ENCODE results near the gene UPF1.
"Not testable (repeated sequence)": the region's sequence is repeated elsewhere in the genome, so short reads cannot be mapped to it uniquely, and the experiment has no call there.

UPF1 gene

DNA sequence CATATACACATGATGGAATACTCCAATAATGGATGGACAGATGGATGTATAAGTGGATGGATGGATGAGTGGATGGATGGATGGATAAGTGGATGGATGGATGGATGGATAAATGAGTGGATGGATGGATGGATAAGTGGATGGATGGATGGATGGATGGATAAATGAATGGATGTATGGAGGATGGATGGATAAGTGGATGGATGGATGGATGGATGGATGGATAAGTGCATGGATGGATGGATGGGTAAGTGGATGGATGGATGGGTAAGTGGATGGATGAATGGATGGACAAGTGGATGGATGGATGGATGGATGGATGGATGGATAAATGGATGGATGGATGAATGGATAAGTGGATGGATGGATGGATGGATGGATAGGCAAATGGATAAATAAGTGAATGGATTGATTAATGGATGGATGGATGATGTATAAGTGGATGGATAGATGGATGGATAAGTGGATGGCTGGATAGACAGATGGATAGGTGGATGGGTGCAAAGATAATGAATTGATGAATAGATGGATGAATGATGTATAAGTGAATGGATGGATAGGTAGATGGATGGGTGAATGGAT, 32.3 kb upstream of the UPF1 start:
- DNase-seq (ENCODE audit: low read depth): no peak

DNA sequence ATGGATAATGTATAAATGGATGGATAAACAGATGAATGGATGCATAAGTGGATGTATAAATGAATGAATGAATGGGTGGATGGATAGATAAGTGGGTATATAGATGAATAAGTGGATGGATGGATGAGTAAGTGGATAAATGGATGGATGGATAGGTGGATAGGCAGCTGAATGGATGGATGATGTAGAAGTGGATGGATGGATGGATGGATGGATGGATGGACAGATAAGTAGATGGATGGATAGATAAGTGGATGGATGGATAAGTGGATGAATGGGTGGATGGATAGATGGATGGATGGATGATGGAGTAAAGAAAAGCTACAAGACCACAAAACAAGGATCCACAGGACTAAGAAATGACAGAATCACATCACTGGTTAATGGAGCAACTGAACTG, 31.7 kb upstream of the UPF1 start:
- DNase-seq (ENCODE audit: low read depth): no peak

DNA sequence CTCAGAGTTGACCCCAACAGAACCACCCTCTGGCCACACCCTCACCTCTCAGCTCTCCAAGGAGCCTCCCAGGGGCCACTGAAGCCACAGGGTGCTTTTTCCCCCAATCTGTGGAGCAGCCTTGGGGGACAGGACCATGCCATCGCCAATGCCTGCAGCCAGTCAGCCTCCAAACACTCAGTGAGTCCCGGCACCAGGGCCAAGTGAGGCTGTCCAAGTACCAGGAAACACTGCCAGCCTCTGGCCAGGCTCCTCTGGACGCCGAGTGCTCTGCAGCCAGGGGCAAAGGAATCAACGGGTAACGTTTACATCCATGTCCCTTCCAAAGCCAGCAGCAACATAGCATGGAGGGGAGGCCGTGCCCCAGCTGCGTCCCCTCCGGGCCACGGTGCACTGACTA, 31.1 kb upstream of the UPF1 start:
- DNase-seq (ENCODE audit: low read depth): no peak

DNA sequence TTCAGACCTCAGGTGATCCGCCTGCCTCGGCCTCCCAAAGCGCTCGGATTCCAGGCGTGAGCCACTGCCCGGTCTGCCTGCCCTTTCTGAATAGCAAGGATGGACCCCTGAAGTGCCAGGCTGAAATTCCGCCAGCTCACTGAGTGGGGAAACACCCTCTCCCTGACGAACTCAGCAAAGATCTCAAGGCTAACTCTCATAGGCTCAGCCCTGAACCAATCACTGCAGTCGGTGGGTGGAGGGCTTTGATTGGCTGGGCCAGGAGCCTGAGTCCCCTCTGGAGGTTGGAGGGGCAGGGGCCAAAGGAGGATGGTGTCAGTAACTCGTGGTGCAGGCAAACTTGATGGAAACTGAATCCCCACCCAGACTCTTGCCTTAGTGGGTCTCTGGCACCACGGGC, 29.4 kb upstream of the UPF1 start:
- DNase-seq (ENCODE audit: low read depth): no peak

DNA sequence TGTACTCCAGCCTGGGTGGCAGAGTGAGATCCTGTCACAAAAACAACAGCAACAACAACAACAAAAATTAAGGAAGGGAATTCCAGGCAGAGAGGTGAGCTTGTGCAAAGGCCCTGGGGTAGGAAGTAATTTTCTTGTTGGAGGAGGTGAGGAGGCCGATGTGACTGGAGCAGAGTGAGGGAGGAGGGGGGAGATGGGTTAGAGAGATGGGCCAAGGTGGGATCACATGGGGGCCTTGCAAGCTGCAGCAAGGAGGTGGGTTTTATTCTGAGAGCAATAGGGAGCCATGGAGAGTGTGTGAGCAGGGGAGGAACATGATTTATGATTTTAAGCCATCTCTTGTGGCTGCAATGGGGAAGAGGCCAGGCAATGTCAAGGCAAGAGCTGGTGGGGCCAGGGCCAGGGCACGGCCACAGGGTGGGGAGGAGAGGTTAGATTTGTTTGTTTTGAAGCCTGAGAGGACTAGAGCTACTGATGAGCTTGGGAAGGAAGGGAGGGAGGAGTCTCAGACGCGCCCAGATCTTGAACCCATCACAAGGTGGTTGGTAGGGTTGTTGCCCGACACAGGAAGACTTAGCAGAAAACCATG, 28.1 kb upstream of the UPF1 start:
- no peak for DNase-seq (ENCODE audit: low read depth)

DNA sequence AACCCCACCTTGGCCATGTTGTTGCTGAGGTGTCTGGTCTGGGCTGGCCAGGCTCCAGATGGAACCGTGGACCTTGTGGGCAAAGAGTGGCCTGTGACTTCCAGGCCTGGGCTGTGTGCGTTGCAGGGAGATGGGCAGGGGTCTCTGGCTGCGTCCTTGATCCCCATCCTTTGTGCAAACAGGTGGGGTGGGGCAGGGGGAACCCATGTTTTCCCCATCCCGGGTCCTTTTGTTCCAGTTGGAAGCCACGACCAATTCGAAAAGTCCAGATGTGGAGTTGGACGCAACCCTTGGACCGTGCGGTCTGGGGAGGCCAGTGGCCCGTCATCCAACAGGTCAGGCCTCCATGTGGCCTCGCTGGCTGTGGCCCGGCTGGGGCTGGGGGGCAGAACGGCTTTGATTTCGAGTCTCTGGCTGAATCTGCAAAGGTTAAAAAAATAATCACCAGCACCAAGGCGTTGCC, 27.6 kb upstream of the UPF1 start:
- no peak for DNase-seq (ENCODE audit: low read depth)

DNA sequence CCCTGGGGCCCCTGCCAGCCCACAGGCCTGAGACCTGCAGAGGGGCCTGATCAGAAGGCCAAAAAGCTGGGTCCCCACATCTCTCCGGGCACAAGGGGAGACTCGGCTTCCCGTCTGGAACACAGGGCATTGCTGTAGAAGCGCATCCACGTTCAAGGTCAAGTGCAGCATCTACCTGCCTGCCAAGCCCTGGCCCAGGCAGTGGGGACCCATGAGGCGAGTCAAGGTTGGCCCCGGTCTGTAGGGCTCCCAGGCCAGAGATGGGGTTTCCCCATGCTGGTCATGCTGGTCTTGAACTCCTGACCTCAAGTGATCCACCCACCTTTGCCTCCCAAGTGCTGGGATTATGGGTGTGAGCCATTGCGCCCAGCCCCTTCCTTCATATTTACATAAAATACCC, 27.1 kb upstream of the UPF1 start:
- DNase-seq (ENCODE audit: low read depth): no peak

DNA sequence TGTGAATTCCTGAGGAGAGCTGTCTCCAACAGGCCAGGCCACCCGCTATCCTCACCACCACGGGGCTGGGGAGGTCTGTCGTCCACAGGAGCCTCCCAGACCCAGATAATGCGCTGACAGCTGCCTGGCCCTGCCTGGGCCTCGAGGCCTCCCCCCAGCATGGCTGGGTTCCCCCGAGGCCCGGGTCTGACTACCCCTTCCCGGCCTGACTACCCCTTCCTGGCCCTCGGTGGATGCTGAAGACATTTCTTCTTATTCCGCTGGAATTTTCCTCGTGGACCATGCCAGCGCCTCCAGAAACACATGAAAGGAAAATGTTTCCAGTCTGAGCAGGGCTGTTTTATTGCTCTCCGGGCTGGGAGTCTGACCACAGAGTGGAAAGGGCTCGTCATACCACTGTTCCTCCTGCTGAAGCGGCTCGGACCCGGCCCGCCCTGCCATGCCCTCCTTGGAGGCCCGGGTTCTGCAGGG, 23.9 kb upstream of the UPF1 start:
- DNase-seq (ENCODE audit: low read depth): no peak

DNA sequence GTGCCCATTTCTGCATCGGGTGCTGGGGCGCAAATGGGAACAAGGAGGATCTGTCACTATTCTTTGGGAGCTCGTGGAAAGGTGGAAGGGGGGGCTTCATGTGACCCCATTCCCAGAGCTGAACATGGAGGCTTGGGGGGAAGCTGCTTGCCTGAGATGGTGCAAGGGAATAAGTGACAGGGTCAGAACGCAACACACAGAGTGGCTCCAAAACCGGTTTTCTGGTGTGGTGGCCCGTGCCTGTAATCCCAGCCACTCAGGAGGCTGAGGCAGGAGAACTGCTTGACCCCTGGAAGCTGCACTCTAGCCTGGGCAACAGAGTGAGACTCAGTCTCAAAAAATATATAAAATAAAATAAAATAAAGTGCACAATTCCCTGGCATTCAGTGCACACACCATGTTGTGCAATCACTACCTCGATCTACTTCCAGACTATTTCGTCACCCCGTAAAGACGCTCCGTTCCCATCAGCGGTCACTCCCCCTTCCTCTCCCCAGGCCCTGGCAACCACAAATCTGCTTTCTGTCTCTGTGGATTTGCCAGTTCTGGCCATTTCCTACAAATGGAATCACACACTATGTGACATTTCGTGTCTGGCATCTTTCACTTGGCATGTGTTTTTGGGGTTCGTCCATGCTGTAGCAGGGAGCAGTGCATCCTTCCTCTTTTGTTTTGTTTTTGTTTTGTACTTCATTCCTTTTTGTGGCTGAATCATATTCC, 22.4 kb upstream of the UPF1 start:
- DNase-seq (ENCODE audit: low read depth): no peak

DNA sequence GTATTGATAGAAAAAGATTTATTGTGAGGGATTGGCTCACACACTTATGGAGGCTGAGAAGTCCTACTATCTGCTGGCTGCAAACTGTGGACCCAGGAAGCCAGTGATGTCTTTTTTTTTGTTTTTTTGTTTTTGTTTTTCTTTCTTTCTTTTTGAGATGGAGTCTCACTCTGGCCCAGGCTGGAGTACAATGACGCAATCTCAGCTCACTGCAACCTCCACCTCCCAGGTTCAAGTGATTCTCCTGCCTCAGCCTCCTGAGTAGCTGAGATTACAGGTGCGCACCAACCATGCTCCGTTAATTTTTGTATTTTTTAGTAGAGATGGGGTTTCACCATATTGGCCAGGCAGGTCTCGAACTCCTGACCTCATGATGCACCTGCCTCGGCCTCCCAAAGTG, 20.1 kb upstream of the UPF1 start:
- not testable (repeated sequence) for DNase-seq (ENCODE audit: low read depth)

DNA sequence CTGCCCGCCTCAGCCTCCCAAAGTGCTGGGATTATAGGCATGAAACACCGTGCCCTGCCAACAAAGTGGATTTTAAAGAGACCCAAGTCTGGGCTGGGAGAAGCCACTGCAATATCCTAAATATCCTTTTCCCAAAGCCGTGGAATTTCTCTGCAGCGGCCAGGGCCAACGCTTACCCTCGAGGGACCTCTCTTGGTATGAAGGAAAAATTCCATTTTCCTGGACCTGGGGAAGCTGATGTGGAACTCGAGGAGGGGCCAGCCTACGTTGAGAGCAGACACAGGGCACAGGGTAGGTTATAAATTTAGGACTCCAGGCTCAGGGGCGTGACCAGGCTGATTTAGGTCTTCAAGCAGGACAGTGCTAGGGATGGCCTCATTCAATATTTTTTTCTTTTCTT, 17.7 kb upstream of the UPF1 start:
- DNase-seq (ENCODE audit: low read depth): no peak

DNA sequence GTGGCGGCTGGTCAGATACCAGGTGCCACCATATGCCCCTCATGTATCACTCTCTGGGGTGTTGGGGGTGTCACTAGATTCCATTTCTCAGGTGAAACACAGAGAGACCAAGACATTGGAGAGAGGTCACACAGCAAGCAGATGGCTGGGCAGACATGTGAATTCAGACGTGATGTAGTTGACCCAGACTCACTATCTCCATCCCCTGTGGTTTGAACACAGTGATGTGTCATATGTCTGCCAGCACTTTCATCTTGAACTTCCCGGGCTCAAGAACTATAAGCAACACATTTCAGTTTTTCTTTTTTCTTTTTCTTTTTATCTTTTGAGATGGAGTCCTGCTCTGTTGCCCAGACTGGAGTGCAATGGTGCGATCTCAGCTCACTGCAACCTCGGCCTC, 16.1 kb upstream of the UPF1 start:
- no peak for DNase-seq (ENCODE audit: low read depth)

DNA sequence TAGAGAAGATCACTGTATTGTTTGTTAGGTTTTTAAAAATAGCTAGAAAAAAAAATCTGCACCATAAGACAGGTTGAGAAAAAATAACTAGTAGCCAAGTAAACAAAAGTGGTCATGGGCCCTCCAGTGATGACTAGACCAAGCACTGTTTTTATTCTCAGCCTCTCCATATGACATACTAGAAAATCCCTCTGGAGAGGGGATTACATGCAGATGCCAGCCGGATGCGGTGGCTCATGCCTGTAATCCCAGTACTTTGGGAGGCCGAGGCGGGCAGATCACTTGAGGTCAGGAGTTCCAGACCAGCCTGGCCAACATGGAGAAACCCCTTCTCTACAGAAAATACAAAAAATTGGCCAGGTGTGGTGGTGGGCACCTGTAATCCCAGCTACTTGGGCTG, 15.1 kb upstream of the UPF1 start:
- not testable (repeated sequence) for DNase-seq (ENCODE audit: low read depth)

DNA sequence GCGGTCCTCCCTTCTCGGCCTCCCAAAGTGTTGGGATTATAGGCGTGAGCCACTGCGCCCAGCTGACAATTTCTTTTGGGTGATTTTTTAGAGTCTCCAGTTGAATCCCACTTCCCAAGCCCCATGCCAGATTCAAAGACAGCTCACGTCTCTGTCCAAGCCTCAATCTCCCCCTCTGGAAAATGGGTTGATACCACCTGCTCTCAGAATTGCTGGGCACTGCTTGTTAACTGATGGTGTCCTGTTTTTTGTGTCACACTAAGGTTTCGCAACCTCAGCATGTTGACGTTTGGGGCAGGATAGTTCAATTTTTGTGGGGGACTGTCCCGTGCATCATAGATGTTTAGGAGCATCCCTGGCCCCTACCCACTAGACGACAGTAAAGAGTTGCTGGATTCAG, 14.2 kb upstream of the UPF1 start:
- no peak for DNase-seq (ENCODE audit: low read depth)

DNA sequence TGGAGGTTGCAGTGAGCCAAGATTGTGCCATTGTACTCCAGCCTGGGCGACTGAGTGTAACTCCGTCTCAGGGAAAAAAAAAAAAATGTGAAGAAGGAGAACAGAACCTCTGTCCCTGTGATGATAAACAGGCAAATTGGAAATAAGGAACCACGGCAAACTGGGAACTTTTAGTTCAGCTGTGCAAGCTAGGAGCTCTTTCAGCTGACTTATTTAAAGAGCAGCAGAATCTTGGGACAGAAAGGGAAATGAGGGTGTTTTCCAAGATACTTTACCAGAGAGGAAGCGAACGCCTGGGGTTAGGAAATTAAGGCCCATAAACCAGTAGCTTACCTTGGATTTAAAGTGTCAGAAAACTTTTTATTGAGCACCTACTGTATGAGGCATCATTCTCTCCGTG, 3.0 kb upstream of the UPF1 start:
- no peak for DNase-seq (ENCODE audit: low read depth)

DNA sequence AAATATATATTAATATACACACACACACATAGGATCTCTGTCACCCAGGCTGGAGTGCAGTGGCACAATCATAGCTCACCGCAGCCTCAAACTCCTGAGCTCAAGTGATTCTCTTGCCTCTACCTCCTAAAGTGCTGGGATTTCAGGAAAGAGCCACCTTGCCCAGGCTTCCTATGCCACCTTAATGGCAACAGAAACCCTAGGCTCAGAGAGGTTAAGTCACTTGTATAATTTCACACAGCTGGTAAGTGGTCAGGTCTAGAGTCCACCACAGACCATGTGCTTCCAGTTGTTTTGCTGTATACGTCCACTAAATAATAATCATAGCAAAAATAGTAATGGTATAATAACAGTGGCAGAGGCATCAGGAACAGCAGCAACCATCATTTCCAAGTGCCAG, 1.3 kb upstream of the UPF1 start:
- no peak for DNase-seq (ENCODE audit: low read depth)

DNA sequence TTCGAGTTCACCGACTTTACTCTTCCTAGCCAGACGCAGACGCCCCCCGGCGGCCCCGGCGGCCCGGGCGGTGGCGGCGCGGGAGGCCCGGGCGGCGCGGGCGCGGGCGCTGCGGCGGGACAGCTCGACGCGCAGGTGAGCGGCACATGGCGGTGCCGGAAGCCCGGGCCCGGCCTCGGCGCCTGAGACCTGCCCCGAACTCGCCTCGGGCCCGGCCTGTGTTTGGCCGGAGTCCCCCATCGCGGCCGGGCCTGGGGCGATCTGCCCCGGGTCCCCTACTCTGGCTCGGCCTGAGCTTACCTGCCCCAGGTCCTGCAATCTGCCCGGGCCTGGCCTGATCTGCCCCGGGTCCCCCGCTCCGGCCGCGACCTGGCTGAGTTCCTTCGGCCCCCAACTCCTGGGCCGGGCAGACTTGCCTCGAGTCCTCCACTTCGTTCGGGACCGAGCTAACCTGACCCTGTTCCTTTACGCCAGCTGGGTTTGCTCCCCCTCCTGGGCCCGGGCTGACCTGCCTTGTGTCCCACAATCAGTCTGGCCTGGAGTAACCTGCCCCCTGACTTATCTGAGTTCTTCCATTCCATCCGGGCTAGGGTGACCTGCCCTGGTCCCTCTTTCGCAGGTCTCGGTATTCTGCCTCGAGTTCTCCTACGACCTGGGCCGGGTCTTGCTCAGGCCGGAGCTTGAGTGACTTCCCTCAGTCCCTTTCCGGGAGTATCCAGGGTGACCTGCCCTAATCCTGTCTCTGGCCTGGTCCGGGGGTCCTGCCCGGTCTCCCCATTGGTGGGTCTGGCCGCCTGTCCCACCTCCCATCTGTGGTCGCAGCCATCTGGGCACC, 764 bp downstream of the UPF1 start:
- DNase-seq (ENCODE audit: low read depth): no peak

DNA sequence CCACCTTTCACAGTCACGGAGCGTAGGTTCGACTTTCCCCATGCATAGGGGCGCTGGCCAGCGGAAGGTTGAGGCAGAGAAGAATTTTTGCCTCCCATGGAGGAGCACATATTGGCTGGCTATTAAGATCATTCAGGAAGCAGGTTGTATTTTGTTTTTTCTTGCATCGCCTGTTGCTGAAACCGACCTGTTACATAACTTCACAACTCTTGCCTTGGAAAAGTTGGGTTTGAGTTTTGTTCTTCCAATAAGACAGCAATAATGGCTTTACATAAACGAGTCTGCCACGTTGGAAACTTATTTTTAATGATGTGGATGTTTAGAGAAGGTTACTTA, 1.4 kb downstream of the UPF1 start:
- no peak for DNase-seq (ENCODE audit: low read depth)

DNA sequence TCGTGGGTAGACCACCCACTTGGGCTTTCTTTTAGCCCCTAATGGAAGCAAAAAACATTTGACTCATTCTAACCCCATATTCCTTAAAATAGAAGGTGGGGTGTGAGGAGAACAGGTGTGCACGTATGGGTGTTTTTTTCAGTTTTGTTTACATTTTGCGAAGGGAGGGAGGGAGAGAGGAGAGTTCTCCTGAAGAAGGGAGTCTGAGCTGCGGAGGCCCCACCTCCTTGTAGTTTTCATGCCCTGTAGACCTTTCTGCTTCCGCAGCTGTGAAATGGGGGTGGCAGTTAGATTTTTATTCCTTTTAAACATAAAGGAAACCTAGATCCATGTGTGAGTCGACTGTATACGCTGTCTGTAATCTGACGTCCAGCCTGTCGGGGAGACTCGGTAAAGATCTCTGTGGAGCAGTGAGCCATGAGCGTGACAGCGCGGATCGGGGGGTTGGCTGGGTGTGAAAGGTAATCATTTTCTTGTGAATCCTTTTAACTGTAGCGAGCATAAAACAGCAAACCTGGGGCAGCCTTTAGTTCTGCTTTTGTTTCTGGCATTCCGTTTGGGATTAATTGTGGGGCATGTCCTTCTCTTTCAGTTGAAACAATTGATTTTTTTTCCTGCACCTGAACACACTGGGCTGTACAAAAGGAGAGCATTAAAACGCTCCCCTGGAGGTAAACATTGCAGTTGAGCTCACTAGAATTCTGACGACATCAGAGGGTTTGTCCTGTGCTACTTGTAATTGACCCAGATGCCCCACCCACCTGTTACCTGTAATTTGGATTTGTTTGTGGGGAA, 2.3 kb downstream of the UPF1 start:
- no peak for DNase-seq (ENCODE audit: low read depth)

DNA sequence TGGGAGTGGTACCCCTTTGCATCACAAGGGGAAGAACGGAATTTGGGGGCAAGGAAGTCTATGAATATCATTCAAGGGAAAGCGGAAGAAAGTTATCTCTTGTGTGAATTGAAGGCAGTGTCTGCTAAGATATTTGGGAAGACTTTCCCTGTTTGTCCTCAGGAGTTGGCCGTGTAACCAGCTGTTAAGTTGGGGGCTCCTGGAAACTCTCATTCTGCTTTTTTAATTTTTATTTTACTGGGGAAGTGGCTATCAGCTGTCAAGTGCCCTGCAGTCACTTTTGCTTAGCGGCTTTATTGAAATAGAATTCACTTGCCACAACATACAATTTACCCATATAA, 2.9 kb downstream of the UPF1 start:
- no peak for DNase-seq (ENCODE audit: low read depth)

DNA sequence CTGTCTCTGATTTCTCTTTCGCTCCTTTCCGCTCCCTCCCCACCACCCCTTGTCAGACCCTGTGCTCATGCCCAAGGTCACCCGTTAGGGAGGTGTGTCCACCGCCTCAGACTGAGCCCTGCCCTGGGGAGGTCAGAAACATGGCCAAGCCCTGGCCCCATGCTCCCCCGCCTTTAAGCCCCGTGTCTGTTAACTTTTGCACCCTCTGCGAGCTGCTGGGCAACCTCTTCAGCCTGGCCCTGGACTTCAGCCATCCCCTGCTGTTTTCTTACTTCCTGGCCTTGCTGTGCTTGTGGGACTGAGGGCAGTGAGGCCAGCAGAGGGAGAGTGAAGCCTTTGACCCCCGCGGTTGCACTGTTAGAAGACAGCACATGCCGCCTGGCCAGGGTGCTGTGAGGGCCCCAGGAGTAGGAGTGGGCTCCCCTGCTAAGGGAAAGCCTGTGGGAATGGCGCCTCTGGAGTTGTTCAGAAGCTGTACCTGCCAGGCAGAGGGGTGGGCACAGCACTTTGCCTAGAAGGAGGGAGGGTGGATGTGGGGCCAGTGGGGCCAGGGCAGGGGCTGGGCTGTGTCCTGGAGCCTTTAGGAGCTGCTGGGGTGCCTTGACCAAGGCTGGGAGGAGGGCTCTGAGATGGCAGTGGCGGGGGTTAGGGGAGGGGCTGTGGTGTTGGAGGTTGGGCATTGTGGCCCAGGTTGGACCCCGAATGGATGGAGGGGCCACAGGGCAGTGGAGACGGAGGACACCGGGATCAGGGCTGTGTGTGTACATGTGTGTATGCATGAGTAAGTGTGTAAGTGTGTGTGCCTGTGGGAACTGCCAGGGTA, 7.9 kb downstream of the UPF1 start:
- DNase-seq (ENCODE audit: low read depth): no peak

All from activated T-cell treated with anti-CD3 and anti-CD28 coated beads for 1 hour (primary cell).